Spleen (tissue), 11 donors: ENCODE measurements around the gene ARHGEF25. TPM values are rescaled to one million over a fixed set of nuclear protein-coding genes. Genes with fewer than 3 reads are reported as not detected.

ENCODE experiments used
- DNase-seq: peaks from one replicate; pipeline ENCODE4 v3.0.0-alpha.2; 2020
- H3K27ac ChIP-seq, 8 donors: fragments of 200-600 bp; sonication (generic) in 7 of 8; 1 replicate in 4 of 8; 2 replicates in 4 of 8; pipeline versions ENCODE4 v1.5.0 to v1.8.0; 2016 to 2021; ENCODE audit warnings: inconsistent platforms in 4 of 8, mild to moderate bottlenecking in 4 of 8, moderate library complexity in 1 of 8
- H3K27me3 ChIP-seq, 7 donors: fragments of 200-600 bp; sonication (generic) in 6 of 7; replicated peaks in 1 of 7; 1 replicate in 4 of 7; 2 replicates in 3 of 7; pipeline versions ENCODE4 v1.5.0 to v1.8.0; 2016 to 2021; ENCODE audit warnings: inconsistent platforms in 3 of 7, mild to moderate bottlenecking in 1 of 7
- H3K36me3 ChIP-seq, 6 donors: fragments of 200-600 bp; sonication (generic) in 5 of 6; 1 replicate in 4 of 6; 2 replicates in 2 of 6; pipeline versions ENCODE4 v1.5.0 to v1.8.0; 2016 to 2021; ENCODE audit warnings: inconsistent platforms in 2 of 6
- H3K4me1 ChIP-seq, 6 donors: fragments of 200-600 bp; sonication (generic) in 5 of 6; 1 replicate in 3 of 6; 2 replicates in 3 of 6; pipeline versions ENCODE4 v1.5.0 to v1.8.0; 2016 to 2021; ENCODE audit warnings: inconsistent platforms in 3 of 6
- H3K4me3 ChIP-seq, 8 donors: fragments of 200-600 bp; sonication (generic) in 7 of 8; 1 replicate in 4 of 8; 2 replicates in 4 of 8; pipeline versions ENCODE4 v1.5.0 to v1.8.0; 2016 to 2021; ENCODE audit warnings: inconsistent platforms in 4 of 8, mild to moderate bottlenecking in 4 of 8, moderate library complexity in 2 of 8
- H3K9me3 ChIP-seq, 8 donors: fragments of 200-600 bp; sonication (generic) in 7 of 8; 1 replicate in 4 of 8; 2 replicates in 4 of 8; pipeline versions ENCODE4 v1.5.0 to v1.8.0; 2016 to 2021; ENCODE audit warnings: inconsistent platforms in 4 of 8
- CTCF ChIP-seq, 11 experiments: fragments of 200-600 bp in 7 of 11; fragments of 450-650 bp in 4 of 11; sonication (generic) in 4 of 11; IDR thresholded peaks in 8 of 11; conservative IDR thresholded peaks in 3 of 11; 1 replicate in 7 of 11; 2 replicates in 4 of 11; pipeline versions ENCODE4 v1.4.0 to v1.8.0; 2016 to 2021; ENCODE audit warnings: antibody characterized with exemption in 11 of 11, inconsistent platforms in 4 of 11, mild to moderate bottlenecking in 1 of 11
- POLR2A ChIP-seq, 3 donors: fragments of 450-650 bp; IDR thresholded peaks; one replicate each; pipeline ENCODE4 v1.5.1; 2017; ENCODE audit warnings: antibody characterized with exemption in 3 of 3, mild to moderate bottlenecking in 1 of 3
- POLR2AphosphoS5 ChIP-seq, 3 donors: sonication (generic); formaldehyde crosslinking; IDR thresholded peaks; one replicate each; pipeline ENCODE4 v1.5.1; 2017; ENCODE audit warnings: antibody characterized with exemption in 3 of 3
- WGBS, 5 donors: extraction: QIAGEN DNeasy Blood & Tissue Kit in 3 of 5; methylation state at CpG; one replicate each; pipeline versions ENCODE4 v1.1.5 to v1.1.7; 2013 to 2018; 5-methylcytosine and 5-hydroxymethylcytosine counted together
- intact Hi-C: fragments of 100-400 bp; cut with DNase I; formaldehyde crosslinking; loops from one replicate; pipeline ENCODE4 v1.15.0; 2023; ENCODE audit warnings: low total_unique reads
- polyA plus RNA-seq, 3 donors: library from polyadenylated mRNA; stranded (reverse); fragments of 200-250 nt; gene quantifications; one replicate each; pipeline ENCODE4 v1.2.1, GENCODE V29; 2013
- total RNA-seq, 7 donors: library from RNA; depleted of rRNA in 3 of 7; stranded (reverse); fragments of >200 nt in 3 of 7; fragmentation: NEBNext Ultra II Directional in 4 of 7; extraction: Animal tissue kit (Norgen Biotek cat#: 25700) in 4 of 7; gene quantifications; one replicate each; pipeline versions ENCODE4 v1.1.0 to v1.2.1, GENCODE V29; 2016 to 2021
- donor health status: healthy with polysubstance abuse.
- donor health status: DM: no; HTN: no; CAD: no; lungs with moderate emphysema.
- donor health status: DM: no; HTN: no; CAD: no.
- donor health status: Bipolar disorder and iron deficiency.
- donor health status: healthy.
- donor health status: DM: no; HTN: no; CAD: no.
- donor health status: DM: yes; HTN: yes; CAD: no.

The ARHGEF25 gene
- total and polyA plus RNA-seq, 10 donors, result 9.3 to 26.6 (median 15.3) TPM

- no peaks in the 10 kb centered on the region for H3K36me3 ChIP-seq
- no peak overlapping the region for H3K4me3 ChIP-seq
- TF ChIP-seq CTCF (IDR thresholded peaks at IDR 0.05 in 8 of 11, conservative IDR thresholded peaks at IDR 0.05 in 3 of 11) (no peak), POLR2A (IDR thresholded peaks at IDR 0.05) (no peak), POLR2AphosphoS5 (IDR thresholded peaks at IDR 0.05) (no peak)
- no peaks in the 10 kb centered on the region for H3K9me3 ChIP-seq
- H3K4me1 ChIP-seq, result peaks cover 0 to 13% (median 3%) of the 10 kb centered on the region in 6 donors
- peaks cover 0 to 20% (median 0%) of the 10 kb centered on the region in 7 donors for H3K27me3 ChIP-seq
- no peak for DNase-seq
- intact Hi-C loops, result loop anchor here (5.0 kb wide), 1 partner anchor 42 kb away; no protein-coding TSS in a partner anchor
- 87 to 93% (median 88%) methylated on average over 8 of the region's 8 CpGs for WGBS, 5 donors
- H3K27ac ChIP-seq, result no peak overlapping the region
Measured at GRCh38 chr12:57579677-57580465, 31.4 kb upstream of the ARHGEF25 start.

- no peak for TF ChIP-seq POLR2AphosphoS5 (IDR thresholded peaks at IDR 0.05)
- TF ChIP-seq CTCF (IDR thresholded peaks at IDR 0.05 in 8 of 11, conservative IDR thresholded peaks at IDR 0.05 in 3 of 11), result no peak
- TF ChIP-seq POLR2A (IDR thresholded peaks at IDR 0.05), result no peak
- H3K4me1 ChIP-seq, result peaks cover 0 to 13% (median 3%) of the 10 kb centered on the region in 6 donors
- H3K36me3 ChIP-seq, result no peaks in the 10 kb centered on the region
- H3K4me3 ChIP-seq, result no peak overlapping the region
- intact Hi-C loops, result loop anchor here (5.0 kb wide), 1 partner anchor 42 kb away; no protein-coding TSS in a partner anchor
- no peak overlapping the region for H3K27ac ChIP-seq
- no peak for DNase-seq
- no peaks in the 10 kb centered on the region for H3K9me3 ChIP-seq
- WGBS, 5 donors, result 89 to 93% (median 91%) methylated on average over 4 of the region's 4 CpGs
- H3K27me3 ChIP-seq, result peaks cover 0 to 23% (median 0%) of the 10 kb centered on the region in 7 donors
Measured at GRCh38 chr12:57580466-57580795, 30.8 kb upstream of the ARHGEF25 start.

- Histone ChIP-seq H3K4me3 (no peak overlapping the region), H3K4me1 (peaks cover 0 to 13% (median 3%) of the 10 kb centered on the region in 6 donors), H3K27me3 (peaks cover 0 to 32% (median 0%) of the 10 kb centered on the region in 7 donors), H3K36me3 (no peaks in the 10 kb centered on the region), H3K27ac (no peak overlapping the region), H3K9me3 (no peaks in the 10 kb centered on the region)
- WGBS, 5 donors, result 69 to 100% (median 92%) methylated on average over 1 of the region's 1 CpG
- no peak for DNase-seq
- TF ChIP-seq CTCF (IDR thresholded peaks at IDR 0.05 in 8 of 11, conservative IDR thresholded peaks at IDR 0.05 in 3 of 11), result no peak
- no peak for TF ChIP-seq POLR2A (IDR thresholded peaks at IDR 0.05)
- TF ChIP-seq POLR2AphosphoS5 (IDR thresholded peaks at IDR 0.05), result no peak
- intact Hi-C loops, result loop anchor here (5.0 kb wide), 1 partner anchor 40 kb away; no protein-coding TSS in a partner anchor
Measured at GRCh38 chr12:57581802-57582201, 29.4 kb upstream of the ARHGEF25 start.

GRCh38 chr12:57582440-57582839 lies 28.8 kb upstream of the ARHGEF25 start:
- no peak overlapping the region for H3K4me3 ChIP-seq
- H3K27me3 ChIP-seq, result peaks cover 0 to 38% (median 0%) of the 10 kb centered on the region in 7 donors
- 94 to 100% (median 95%) methylated on average over 1 of the region's 1 CpG for WGBS, 5 donors
- TF ChIP-seq POLR2A (IDR thresholded peaks at IDR 0.05) (no peak), CTCF (IDR thresholded peaks at IDR 0.05 in 8 of 11, conservative IDR thresholded peaks at IDR 0.05 in 3 of 11) (no peak), POLR2AphosphoS5 (IDR thresholded peaks at IDR 0.05) (no peak)
- H3K9me3 ChIP-seq, result no peaks in the 10 kb centered on the region
- peaks cover 0 to 13% (median 3%) of the 10 kb centered on the region in 6 donors for H3K4me1 ChIP-seq
- H3K36me3 ChIP-seq, result no peaks in the 10 kb centered on the region
- no peak overlapping the region for H3K27ac ChIP-seq
- no peak for DNase-seq
- intact Hi-C loops, result loop anchor here (5.0 kb wide), 1 partner anchor 40 kb away; no protein-coding TSS in a partner anchor
